Mesendoderm (in vitro differentiated cells): ENCODE measurements around the gene SPART.

Source experiments
- DNase-seq: peaks from one replicate; pipeline ENCODE4 v3.0.0; 2013
- H2AK5ac ChIP-seq: 2 replicates; pipeline ENCODE4 v1.6.1; 2013; ENCODE audit warnings: low read length, inconsistent platforms
- H2BK120ac ChIP-seq: 2 replicates; pipeline ENCODE4 v1.6.1; 2013; ENCODE audit warnings: low read depth, mild to moderate bottlenecking, low read length, moderate library complexity, mixed read lengths
- H2BK15ac ChIP-seq: replicated peaks from 2 replicates; pipeline ENCODE4 v1.6.1; 2013; ENCODE audit warnings: low read depth, mild to moderate bottlenecking, moderate library complexity
- H2BK5ac ChIP-seq: 2 replicates; pipeline ENCODE4 v1.6.1; 2013; ENCODE audit warnings: low read length, inconsistent platforms
- H3K18ac ChIP-seq: 2 replicates; pipeline ENCODE4 v1.6.1; 2013; ENCODE audit warnings: mild to moderate bottlenecking, low read length, mixed read lengths
- H3K23ac ChIP-seq: one replicate; pipeline ENCODE4 v1.6.1; 2013; ENCODE audit warnings: low read length
- H3K27ac ChIP-seq: 2 replicates; pipeline ENCODE4 v1.5.1; 2013; ENCODE audit warnings: low read depth, mild to moderate bottlenecking, inconsistent platforms, low read length, moderate library complexity
- H3K27me3 ChIP-seq: 2 replicates; pipeline ENCODE4 v1.6.1; 2013; ENCODE audit warnings: low read length, control low read depth, mild to moderate bottlenecking, inconsistent platforms; ENCODE audit not compliant: insufficient read depth, poor library complexity
- H3K36me3 ChIP-seq: 2 replicates; pipeline ENCODE4 v1.6.1; 2013; ENCODE audit warnings: low read length, inconsistent platforms; ENCODE audit not compliant: control insufficient read depth, insufficient read depth
- H3K4ac ChIP-seq: one replicate; pipeline ENCODE4 v1.6.1; 2013; ENCODE audit warnings: low read depth, mild to moderate bottlenecking, low read length, moderate library complexity
- H3K4me1 ChIP-seq: 2 replicates; pipeline ENCODE4 v1.6.1; 2013; ENCODE audit warnings: low read depth, low read length, inconsistent platforms; ENCODE audit not compliant: control insufficient read depth
- H3K4me2 ChIP-seq: 2 replicates; pipeline ENCODE4 v1.6.1; 2013; ENCODE audit warnings: low read length
- H3K4me3 ChIP-seq: 2 replicates; pipeline ENCODE4 v1.5.1; 2013; ENCODE audit warnings: mild to moderate bottlenecking, low read length
- H3K56ac ChIP-seq: one replicate; pipeline ENCODE4 v1.6.1; 2013; ENCODE audit warnings: low read length
- H3K79me1 ChIP-seq: 2 replicates; pipeline ENCODE4 v1.6.1; 2013; ENCODE audit warnings: low read length, inconsistent platforms
- H3K79me2 ChIP-seq: 2 replicates; pipeline ENCODE4 v1.6.1; 2013; ENCODE audit warnings: mild to moderate bottlenecking, low read length; ENCODE audit not compliant: control insufficient read depth, insufficient read depth
- H3K9ac ChIP-seq: 2 replicates; pipeline ENCODE4 v1.6.1; 2013; ENCODE audit warnings: low read length, inconsistent platforms
- H4K5ac ChIP-seq: one replicate; pipeline ENCODE4 v1.6.1; 2013; ENCODE audit warnings: low read length
- H4K8ac ChIP-seq: one replicate; pipeline ENCODE4 v1.6.1; 2013; ENCODE audit warnings: low read depth, mild to moderate bottlenecking, control low read depth, low read length, moderate library complexity
- WGBS: extraction: QIAGEN DNeasy Blood & Tissue Kit; methylation state at CpG from one replicate; pipeline ENCODE4 v1.1.7; 2013; ENCODE audit warnings: low lambda C conversion rate, missing lambda C conversion rate; ENCODE audit not compliant: insufficient coverage; ENCODE audit errors: extremely low coverage; 5-methylcytosine and 5-hydroxymethylcytosine counted together

Gene SPART

DNA sequence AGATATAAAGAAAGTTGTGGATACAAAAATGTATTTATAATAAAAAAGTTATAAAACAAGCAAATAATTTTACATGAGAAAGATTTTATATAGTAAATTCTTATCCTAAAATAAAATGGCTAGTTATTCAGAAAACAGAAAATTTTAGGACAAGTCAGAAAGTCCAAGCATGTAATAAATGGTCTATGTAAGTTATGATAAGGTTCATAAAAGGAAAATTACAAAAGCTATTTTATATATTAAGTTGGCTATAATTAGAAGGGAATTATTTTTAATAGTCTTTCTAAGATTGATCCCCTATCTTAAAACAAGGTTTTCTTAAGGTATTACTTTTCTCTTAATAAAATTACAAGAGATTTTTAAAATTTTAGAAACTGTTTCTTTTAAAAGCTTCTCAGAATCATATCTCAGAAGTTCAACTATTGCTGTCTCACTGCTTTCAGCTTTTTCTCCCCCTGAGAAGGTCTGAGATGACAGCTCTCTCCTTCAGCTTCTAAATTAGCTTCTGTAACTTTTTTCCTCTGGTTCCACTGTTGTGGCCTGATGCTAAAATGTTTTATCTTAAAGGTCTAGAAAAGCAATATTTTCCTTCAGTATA lies 57.3 kb downstream of the SPART start:
- H3K27ac ChIP-seq: no peak overlapping the region

DNA sequence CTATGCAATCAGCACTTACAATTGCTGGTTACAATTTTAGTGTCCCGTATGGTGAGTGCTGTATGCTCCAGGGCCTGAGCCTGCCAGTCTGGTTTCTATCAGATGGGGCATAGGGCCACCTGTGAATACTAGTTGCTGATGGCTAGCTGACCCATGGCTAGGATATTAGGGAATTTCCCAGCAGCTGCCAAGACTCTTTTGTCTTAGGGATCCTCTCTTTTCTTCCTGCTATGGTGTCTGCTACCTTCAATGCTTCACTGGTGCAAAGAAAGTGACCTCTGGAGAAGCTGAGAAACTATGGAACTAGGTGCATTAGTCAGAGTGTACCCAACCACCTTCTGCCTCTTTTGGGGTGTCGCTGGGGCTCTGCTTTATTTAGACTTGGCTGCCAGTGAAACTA lies 60.2 kb downstream of the SPART start:
- no CpG with 5 or more reads among the region's 2 CpGs for WGBS
- no peak overlapping the region for H3K56ac ChIP-seq

More for the DNA sequence above, 57.3 kb downstream of the SPART start:
- Histone ChIP-seq H3K56ac (no peak overlapping the region), H3K4me3 (no peak overlapping the region), H3K23ac (no peak overlapping the region), H4K5ac (no peak overlapping the region), H3K4me1 (no peaks in the 10 kb centered on the region), H2BK120ac (no peak overlapping the region), H3K79me2 (no peaks in the 10 kb centered on the region), H2BK5ac (no peak overlapping the region), H3K27me3 (no peaks in the 10 kb centered on the region), H3K4me2 (no peak overlapping the region), H3K79me1 (peaks cover 3% of the 10 kb centered on the region), H2AK5ac (no peak overlapping the region), H3K18ac (no peak overlapping the region), H3K4ac (no peak overlapping the region), H3K36me3 (no peaks in the 10 kb centered on the region), H4K8ac (no peak overlapping the region), H3K9ac (no peak overlapping the region), H2BK15ac (no peak overlapping the region)
- DNase-seq: peak; percentile 40

DNA sequence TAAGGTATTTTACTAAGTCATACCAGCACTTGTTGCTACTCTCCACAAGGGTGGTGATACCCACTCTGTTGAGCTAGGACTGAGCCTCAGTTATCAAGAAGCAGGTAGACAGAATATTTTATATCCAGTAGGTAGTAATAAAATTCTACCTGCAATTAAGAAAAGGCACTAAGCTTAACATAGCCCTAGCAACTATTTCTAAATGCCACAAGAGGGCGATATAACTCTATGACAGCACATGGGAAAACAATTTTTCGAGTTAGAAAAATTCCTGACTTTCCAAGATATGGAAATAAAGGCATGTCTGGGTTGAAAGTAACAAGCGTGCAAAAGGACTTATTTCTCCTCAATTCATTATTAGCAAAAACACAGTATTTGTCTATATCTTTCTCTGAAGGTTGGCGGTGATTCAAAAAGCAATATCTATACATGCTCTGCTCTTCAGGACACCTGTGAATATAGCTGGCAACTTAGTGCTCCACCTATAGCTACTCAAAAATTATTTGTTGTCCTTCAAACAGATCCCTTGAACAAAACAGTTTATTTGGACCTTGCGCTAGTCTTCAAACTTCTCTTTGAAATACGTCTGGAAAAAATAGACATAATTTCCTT lies 63.3 kb downstream of the SPART start:
- H4K8ac ChIP-seq: no peak overlapping the region
- H2BK15ac ChIP-seq: no peak overlapping the region
- no peaks in the 10 kb centered on the region for H3K27me3 ChIP-seq
- H3K4me2 ChIP-seq: no peak overlapping the region
- H3K79me1 ChIP-seq: no peaks in the 10 kb centered on the region
- no peaks in the 10 kb centered on the region for H3K36me3 ChIP-seq
- no CpG with 5 or more reads among the region's 6 CpGs for WGBS
- H3K4me1 ChIP-seq: no peaks in the 10 kb centered on the region
- H3K4ac ChIP-seq: no peak overlapping the region
- H3K4me3 ChIP-seq: no peak overlapping the region
- no peak overlapping the region for H3K9ac ChIP-seq
- H3K18ac ChIP-seq: no peak overlapping the region
- H2BK120ac ChIP-seq: no peak overlapping the region
- no peaks in the 10 kb centered on the region for H3K79me2 ChIP-seq
- H4K5ac ChIP-seq: no peak overlapping the region
- no peak overlapping the region for H2AK5ac ChIP-seq
- H3K56ac ChIP-seq: no peak overlapping the region
- peak; percentile 45 for DNase-seq
- H3K27ac ChIP-seq: no peak overlapping the region
- H3K23ac ChIP-seq: no peak overlapping the region
- no peak overlapping the region for H2BK5ac ChIP-seq

More for the DNA sequence above, 60.2 kb downstream of the SPART start:
- DNase-seq: no peak
- Histone ChIP-seq H2BK120ac (no peak overlapping the region), H4K8ac (no peak overlapping the region), H3K27me3 (no peaks in the 10 kb centered on the region), H3K36me3 (no peaks in the 10 kb centered on the region), H4K5ac (no peak overlapping the region), H3K9ac (no peak overlapping the region), H3K27ac (no peak overlapping the region), H3K23ac (no peak overlapping the region), H3K4ac (no peak overlapping the region), H3K79me2 (no peaks in the 10 kb centered on the region), H2BK5ac (no peak overlapping the region), H3K79me1 (no peaks in the 10 kb centered on the region), H3K4me2 (no peak overlapping the region), H2AK5ac (no peak overlapping the region), H3K4me3 (no peak overlapping the region), H3K4me1 (no peaks in the 10 kb centered on the region), H2BK15ac (no peak overlapping the region), H3K18ac (no peak overlapping the region)

DNA sequence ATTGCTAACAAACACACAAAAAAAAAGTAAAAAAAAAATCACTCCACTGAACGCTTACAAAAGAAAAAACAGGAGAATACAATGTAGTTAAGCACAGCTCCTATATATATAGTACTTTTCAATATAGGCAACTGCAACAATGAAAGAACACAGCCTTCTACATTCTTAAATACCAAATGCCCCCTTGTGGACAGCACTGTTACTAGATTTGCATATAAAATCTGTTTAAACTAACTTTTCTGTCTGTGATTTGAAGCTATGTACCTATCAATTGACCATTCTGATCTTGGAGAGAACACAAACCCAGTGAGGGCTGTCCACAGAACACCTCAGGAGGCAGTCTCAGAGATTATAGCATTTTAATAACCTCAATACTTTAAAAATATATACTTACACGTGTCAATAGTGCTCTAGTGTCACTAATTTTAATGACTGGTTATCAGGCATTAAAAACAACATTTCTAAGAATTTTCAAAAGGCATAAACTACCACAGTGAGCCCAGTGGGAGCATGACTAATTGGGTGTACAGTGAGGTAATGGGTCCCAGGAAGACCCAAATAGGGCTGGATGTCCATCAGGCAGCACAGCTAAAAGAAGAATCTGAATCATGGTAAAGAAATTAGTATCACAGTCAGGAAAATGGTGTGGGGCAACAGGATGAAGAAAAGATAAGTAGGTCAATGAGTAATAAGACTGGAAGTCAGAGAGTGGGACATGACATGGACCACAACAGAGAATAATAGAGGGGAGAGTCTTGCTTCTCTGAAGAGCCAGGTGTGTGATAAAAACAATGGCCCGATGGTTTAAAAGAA lies 70.8 kb downstream of the SPART start:
- Histone ChIP-seq H3K4me2 (no peak overlapping the region), H3K9ac (no peak overlapping the region), H2BK5ac (no peak overlapping the region), H3K79me1 (no peaks in the 10 kb centered on the region), H4K5ac (no peak overlapping the region), H3K18ac (no peak overlapping the region), H3K56ac (no peak overlapping the region), H3K27me3 (no peaks in the 10 kb centered on the region), H2AK5ac (no peak overlapping the region), H3K23ac (no peak overlapping the region), H2BK120ac (no peak overlapping the region), H4K8ac (no peak overlapping the region), H3K36me3 (no peaks in the 10 kb centered on the region), H3K4me1 (no peaks in the 10 kb centered on the region), H3K4ac (no peak overlapping the region), H3K4me3 (no peak overlapping the region), H2BK15ac (no peak overlapping the region), H3K27ac (no peak overlapping the region), H3K79me2 (no peaks in the 10 kb centered on the region)
- DNase-seq: peak; percentile 61
- WGBS: no CpG with 5 or more reads among the region's 3 CpGs

DNA sequence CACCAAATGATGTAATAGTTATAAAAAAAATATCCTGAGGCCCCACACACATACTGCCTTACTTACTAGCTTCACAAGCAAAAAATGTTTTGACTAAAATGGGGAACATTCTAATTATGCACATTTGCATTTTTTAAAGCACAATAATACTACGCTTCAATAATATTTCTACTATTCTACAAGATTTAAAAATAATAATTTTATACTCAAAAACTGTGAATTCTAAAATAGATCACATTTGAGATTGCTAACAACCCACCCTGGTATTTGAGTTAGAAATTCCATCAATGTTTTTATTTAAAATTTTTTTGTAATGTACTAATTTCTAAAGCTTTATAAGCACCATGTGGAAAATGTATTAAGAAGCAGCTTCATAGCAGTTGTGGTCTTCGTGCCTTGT lies 72.8 kb downstream of the SPART start:
- Histone ChIP-seq H3K4me3 (no peak overlapping the region), H3K23ac (no peak overlapping the region), H3K27me3 (no peaks in the 10 kb centered on the region), H3K36me3 (no peaks in the 10 kb centered on the region), H3K79me2 (no peaks in the 10 kb centered on the region), H4K5ac (no peak overlapping the region), H3K9ac (no peak overlapping the region), H4K8ac (no peak overlapping the region), H3K4ac (no peak overlapping the region), H3K4me2 (no peak overlapping the region), H3K56ac (no peak overlapping the region), H3K18ac (no peak overlapping the region), H2BK120ac (no peak overlapping the region), H3K27ac (no peak overlapping the region), H3K79me1 (no peaks in the 10 kb centered on the region), H2BK5ac (no peak overlapping the region), H2AK5ac (no peak overlapping the region), H2BK15ac (no peak overlapping the region), H3K4me1 (no peaks in the 10 kb centered on the region)
- no peak for DNase-seq
- 100% methylated on average over 1 of the region's 2 CpGs for WGBS
